HG03521 (cell line): ENCODE results near the gene ALDH8A1.

Experiments used
- ATAC-seq: cut with Tn5 transposase; IDR thresholded peaks from one replicate; pipeline ENCODE4 v1.9.1; 2021; ENCODE audit warnings: mild to moderate bottlenecking, moderate library complexity; ENCODE audit not compliant: unreplicated experiment

The ALDH8A1 gene, protein sequence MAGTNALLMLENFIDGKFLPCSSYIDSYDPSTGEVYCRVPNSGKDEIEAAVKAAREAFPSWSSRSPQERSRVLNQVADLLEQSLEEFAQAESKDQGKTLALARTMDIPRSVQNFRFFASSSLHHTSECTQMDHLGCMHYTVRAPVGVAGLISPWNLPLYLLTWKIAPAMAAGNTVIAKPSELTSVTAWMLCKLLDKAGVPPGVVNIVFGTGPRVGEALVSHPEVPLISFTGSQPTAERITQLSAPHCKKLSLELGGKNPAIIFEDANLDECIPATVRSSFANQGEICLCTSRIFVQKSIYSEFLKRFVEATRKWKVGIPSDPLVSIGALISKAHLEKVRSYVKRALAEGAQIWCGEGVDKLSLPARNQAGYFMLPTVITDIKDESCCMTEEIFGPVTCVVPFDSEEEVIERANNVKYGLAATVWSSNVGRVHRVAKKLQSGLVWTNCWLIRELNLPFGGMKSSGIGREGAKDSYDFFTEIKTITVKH

DNA sequence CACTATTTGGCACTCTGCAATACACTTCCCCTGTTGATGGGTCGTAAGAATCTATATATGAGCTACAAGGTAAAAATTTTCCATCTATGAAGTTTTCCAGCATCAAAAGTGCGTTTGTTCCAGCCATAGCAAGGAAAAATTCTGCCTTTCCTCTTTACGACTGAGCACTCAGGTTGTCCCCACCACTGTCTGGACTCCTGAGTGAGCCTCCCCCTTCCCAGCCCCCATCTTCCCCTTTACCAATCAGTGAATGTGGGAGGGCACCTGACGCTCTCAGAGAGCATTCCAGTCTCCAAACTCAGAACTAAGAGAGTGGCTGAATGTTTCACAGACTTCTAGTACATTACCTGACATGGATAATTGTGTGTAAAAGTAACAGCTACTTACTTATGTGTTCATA is at the start of gene ALDH8A1:
TSS of gene ALDH8A1 (minus strand) at position 175 of the 400 bp plus-strand sequence. CDS start at position 127, 48 bp downstream.
- no peak for ATAC-seq

DNA sequence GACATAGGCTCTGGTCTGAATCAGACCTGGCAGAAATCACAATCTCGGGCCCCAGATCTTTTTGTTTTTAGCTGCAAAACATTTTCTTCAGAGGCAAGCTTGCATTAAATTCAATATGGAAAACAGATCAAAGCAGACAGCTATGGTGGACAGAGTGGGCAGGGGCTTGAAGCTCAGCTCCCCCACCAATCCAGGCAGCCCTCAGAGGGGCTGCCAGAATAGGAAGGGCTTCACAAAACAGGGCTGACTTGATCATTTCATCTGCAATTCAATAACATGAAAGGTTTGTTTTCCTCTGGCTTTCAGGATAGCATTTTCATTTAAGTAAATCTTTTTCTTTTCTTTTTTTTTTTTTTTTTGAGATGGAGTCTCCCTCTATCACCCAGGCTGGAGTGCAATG is 49.2 kb upstream of the ALDH8A1 start:
- ATAC-seq, result no peak

DNA sequence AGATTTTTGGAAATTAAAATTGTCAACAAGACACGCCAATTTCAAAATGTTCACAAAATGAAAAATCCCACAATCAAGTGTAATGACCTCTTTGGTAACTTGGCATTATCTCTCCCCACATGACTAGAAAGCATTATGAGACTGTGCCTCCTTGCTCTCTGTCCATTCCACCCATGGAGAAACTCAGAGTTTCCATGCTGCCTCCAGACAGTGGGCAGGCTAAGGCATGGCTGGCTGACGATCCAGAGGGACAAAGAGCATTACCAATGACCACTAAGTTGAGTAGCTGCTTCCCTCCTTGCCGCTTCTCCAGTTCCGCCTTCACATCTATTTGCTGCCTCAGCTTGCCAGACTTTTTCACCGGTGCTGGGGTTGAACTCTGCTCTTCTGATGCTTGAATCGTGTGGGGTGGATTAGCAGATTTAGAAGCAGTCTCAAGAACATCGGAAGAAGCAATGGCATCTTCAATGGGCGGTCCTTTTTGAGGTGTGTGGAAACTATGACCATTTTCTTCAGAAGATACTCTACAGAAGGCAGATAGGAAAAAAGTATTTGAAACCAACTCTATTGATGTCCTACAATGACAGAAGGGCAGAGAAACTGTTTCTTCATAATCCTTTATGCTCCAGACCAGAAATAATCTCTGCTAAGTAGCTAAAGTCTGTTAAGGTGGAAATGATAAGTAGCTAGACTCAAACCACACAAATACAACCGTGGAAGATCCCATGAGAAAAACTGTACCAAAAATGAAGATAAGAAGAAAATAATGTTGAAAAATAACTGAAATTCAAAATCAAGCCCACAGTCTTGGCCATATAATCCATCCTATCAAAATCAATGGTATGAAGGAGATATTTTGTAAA is 47.5 kb upstream of the ALDH8A1 start:
- no peak for ATAC-seq

DNA sequence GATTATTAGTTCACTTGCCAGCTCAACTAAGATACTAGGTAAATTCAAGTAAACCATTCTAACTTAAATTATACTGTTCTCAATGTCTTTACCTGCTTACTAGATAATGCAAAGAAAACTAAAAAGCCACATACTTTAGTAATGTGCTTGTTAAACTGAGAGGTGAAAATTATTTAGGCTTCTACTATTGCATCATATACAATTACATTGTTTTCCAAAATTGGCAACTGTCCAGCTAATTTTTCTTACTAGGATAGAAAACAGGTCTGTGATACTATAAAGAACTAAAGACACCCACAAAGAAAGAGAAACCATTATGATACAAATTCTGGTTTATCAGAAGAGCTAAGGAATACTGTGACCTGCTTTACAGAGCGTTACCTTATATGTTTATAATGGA is 45.6 kb upstream of the ALDH8A1 start:
- no peak for ATAC-seq

DNA sequence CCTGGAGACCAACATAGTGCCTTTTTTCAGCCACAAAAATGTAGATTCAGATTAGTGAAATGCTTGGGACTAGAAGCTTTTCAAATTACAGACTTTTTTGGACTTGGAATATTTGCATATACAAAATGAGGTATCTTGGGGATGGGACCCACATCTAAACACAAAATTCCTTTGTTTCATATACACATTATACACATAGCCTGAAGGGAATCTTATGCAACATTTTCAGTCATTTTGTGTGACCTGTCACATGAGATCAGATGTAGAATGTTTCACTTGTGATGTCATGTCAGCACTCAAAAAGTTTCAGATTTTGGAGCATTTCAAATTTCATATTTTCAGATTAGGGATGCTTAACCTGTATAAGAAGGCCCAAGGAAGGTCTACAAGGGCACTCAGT is 44.5 kb upstream of the ALDH8A1 start:
- ATAC-seq, result no peak

DNA sequence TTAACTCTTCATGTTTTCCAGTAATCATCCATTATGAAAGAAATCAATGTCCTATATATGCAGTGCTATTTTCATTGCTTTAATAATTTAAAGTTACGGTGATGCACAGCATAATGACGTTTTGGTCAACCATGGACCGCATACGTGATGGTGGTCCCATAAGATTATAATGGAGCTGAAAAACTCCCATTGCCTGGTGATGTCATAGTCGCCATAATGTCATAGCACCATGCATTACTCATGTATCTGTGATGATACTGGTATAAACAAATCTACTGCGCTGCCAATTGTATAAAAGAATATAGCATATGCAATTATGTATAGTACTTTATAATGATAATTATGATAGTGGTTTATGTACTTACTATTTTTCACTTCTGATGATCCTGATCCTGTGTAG is 42.3 kb upstream of the ALDH8A1 start:
- no peak for ATAC-seq

DNA sequence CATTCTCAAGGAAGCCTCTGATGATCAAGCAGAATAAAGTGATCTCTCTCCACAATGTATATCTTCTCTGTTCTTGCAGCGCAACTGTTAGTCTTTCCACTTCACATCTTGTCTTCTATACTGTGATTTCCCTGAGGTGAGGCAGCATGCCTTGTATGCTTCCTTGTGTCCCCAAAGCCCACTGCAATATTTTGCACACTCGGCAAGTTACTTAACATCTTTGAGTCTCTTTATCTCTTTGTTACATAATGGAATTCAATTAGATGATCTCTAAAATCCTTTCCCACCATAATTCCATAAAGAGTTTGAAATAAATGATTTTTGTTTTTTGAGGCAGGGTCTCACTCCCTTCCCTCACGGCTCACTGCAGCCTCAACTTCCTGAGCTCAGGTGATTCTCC is 40.4 kb upstream of the ALDH8A1 start:
- no peak for ATAC-seq

DNA sequence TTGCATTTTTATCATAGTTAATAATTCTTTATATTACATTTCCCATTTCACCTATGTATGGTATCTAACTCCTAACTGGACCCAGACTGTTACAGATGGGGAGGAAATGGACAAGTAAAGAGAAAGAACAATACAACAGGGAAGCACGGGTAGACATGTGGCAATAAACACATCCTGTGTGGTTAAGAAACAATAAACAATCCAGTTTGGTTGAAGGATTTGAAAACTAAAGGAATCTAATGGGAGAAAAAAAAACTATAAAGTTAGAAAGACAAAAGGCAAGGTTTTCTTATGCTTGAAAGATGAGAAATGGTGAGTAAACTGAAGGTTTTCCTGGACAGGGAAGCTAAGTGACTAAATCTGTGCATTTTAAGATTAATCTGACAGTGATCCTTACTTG is 34.9 kb upstream of the ALDH8A1 start:
- ATAC-seq, result no peak

DNA sequence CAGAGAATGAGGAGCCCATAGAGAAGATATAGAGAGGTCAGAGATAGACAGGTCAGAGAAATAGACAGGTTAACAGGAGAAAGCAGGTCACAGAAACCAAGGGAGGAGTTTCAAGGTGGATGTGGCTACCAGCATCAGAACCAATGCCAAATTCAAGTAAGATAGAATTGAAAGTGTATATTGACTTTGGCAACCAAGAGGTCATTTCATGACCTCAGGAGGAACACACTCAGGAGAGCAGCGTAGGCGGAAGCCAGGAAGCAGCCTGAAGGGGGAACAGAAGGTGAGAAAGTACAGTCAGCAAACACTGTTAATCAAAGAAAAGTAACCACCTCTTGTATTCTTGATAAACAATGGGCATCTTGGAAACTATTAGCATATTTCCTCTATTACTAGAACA is 33.9 kb upstream of the ALDH8A1 start:
- ATAC-seq, result no peak

DNA sequence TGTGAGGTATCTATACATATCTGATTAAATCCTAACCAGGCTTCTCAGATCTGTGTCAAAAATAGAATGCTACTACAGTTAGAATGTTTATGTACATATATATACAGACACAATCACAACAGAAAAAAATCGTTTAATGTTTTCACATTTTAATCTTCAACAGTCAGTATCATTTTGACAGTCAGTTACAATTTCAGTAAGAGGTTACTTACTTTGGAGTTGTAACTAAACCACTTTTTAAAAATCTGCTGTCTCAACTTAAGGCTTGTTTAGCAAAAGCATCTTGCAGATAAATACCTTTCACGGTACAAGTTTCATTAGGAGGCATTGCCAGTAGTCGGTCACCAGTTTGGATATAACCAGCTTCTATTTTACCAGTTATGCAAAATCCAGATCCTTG is 32.3 kb upstream of the ALDH8A1 start:
- ATAC-seq, result no peak

DNA sequence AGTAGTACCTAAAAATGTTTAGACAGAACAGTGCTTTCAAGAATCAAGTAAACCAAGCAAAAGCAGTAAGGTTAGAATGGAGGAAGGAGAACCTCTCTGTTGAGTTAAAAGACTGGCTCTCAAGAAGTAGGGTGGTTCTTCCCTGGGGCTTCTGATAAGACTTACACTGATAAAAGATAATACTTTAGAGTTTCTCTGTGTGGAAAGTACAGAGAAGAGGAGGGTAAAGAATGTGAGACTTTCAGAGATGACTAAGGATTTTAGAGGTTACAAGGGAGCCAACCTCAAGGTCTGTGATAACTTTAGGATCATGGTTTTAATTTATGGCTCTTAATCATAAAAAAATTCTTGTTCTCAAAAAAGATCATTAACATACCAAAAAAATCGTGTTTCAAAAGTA is 30.9 kb upstream of the ALDH8A1 start:
- no peak for ATAC-seq

DNA sequence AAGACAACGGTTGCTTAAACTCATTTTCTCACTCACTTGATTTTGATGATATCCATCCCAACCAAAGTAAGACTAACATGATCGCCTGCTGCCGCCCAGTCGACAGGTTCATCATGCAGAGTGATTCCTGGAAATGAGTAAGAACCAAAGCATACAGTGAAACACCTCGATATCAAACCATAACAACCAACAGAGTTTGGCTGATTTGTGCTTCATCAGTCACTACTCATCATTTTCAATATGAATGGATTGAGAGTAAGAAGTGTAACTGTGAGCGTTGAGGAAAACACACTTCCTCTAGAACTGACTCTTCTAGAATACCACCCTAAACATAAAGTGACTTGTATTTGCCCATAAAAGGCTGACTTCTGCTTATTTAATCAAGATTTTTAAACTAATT is 29.2 kb upstream of the ALDH8A1 start:
- ATAC-seq, result peak; percentile 73

DNA sequence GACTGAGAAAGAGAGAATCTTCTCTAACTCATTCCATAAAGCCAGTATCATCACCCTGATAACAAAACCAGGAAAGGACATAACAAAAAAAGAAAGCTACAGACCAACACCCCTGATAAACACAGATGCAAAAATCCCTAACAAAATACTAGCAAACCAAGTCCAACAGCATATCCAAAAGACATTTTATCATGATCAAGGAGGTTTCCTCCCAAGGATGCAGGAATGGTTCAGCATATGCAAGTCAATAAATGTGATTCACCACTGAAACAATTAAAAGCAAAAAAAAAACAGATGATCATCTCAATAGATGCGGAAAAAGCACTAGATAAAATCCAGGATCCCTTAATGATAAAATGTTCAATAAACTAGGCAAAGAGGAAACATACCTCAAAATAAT is 24.5 kb upstream of the ALDH8A1 start:
- ATAC-seq, result no peak

DNA sequence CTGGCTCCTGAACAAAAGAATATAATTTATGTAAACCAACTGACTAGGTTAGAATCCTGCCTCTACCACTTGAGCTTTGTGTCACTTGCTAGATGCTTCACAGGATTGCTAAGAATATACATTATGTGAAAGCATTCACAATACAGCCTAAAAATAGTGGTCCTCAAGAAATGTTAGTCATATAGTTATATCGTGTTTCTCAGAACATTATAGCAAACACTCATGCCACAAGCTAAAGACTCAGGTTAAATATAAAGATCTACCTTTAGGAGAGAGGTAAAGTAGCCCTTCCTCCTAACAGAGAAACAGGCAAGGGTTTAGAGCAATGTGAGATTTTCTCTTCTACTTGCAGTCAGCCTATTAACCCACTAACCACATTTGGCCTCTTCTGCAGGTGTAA is 17.8 kb upstream of the ALDH8A1 start:
- ATAC-seq, result no peak

DNA sequence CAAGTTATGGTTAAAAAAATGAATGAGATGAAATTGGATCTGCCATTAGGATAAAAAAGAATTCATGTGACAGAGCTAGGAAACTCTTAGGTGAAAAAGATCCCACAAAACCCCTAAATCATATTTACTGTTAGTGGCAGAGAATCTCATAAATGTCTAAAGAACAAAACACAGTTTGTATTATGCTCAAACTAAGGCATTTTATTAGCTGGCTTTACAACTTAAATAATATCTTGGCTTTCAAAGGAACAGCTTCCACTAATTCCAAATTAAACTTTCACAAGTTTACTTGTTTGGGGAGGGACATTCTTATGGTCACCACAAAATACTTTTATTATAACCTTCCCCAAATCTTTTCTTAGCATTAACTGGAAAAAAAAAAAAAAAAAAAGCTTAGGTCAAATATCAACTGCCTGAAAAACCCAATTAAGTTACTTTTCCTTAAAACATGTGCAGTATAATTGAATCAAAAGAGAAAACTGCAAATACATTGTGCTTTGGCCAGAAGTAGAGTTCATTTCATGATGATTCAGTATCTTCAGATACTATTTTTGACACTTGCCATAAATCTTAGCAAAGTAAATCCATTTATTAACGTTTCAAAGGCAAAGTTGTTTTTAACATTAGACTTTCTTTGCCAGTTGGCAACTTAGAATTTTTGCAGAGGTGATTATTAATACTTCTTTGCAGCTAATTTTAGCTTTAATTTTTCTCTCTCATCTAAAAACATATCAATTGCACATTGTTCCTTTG is 14.7 kb upstream of the ALDH8A1 start:
- no peak for ATAC-seq

DNA sequence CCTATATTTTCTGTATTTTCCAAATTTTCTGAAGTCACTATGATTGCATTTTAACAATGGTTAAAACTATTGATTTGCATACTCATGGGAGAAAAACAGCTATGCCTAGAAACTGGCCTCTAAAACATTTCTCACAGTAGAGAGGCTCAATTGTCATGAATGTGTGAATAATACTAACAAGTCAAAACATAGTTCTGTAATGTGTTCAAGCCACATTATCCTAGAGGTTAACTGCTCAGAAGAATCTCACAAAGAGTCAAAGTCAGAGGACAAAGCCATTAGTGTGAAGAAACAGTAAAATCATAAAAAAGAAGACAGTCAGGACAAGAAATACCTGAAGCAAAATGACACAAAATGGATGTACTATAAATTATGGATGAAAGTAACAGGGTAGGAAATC is 12.5 kb upstream of the ALDH8A1 start:
- ATAC-seq, result no peak

DNA sequence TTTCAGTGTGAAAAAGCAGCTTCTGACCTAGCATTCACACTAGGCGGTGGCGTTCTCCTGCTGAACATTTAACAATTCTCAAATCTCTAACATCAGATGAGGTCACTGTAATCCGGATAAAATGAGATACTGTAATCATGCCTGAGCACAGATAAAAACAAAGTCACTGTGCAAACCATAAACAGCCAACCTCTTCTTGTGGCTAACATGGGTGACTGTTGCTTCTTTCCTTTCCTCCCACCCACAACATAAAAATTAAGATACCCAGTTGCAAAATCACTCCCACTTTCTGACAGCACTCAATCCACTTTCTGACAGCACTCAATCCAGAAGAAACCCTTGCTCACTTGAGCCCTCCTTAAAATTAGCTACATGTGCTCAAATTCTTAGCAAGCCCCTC is 11.5 kb upstream of the ALDH8A1 start:
- ATAC-seq, result no peak

DNA sequence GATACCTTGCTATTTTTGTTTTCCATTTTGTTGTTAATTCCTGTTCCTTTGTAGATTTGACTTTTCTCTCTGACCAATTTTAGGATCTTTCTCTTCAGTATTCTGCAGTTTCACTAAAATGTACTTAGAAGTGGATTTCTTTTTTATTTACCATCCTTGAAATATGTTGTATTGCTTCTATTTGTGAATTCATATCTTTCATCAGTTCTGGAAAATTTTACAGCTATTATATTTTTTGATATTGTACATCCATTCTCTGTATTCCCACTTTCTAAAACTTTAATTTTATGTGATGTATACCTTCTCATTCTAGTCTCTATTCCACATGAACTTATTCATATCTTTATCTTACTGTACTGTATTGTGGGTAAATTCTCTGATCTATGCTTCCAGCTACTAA is 9.7 kb upstream of the ALDH8A1 start:
- ATAC-seq, result no peak

DNA sequence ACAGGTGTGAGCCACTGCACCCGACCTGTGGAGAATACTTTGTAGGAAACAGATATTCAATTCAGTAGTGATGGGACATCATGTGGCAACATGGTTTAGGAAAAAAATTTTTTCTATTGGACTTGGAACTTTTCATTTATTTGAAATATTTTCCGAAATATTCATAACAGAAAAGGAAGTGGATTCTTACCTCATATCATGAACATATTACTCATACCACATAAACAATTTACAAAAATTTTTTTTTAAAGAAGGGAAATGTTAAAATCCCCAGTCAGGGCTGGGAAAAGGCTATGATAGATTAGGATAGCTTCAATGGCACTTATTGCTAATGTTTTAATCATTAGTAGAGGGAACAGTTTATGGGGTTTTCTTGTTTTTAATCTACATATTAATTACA is 6.8 kb upstream of the ALDH8A1 start:
- ATAC-seq, result no peak

DNA sequence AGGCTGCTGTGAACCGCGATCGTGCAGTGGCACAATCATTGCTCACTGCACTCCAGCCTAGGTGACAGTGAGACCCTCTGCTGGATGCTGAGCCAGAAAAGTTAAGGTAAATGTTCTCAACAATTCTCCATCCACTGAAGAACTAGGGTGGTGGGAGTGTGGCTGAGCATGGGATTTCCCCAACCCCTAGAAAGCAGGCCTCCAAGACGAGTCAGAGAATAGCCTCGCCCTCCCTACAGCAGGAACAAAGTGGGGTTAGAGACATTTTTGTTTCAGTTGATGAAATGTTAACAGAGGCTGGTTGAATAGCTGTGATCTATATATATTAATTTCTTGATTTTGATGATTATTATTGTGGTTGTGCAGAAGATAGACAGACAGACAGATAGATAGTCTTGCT is 6.1 kb upstream of the ALDH8A1 start:
- no peak for ATAC-seq

DNA sequence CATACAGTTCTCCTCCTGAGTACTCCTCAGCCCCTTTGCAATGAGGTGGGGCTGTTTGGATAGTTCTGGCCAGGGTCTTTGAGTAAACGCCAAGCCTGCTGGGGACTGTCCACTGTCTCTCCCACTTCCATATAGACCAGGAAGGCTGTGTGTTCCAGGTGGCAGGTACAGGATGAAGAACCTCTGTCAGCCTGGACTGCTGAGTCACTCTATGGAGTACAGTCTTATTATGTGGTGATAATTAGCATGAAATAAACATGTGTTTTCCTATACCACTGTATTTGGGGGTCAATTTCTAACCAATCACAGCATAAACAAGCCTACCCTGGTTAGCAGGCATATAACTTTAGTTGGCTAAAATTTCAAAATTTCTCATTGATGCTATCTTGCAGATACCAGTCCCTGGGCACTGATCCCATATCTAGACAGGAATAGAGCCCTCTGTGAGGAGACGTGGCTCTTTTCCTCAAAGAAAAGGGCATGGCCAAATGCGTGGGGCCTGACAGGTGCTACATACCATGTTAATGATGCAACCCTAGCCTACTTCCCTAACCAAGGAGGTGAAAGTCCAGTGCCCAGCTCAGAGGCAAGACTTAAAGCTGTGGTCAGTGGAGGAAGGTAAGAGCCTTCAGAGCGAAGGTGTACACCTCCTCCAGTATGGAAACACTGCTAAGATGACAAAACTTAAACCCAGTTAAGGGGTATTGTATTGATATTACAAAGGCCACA is 4.5 kb upstream of the ALDH8A1 start:
- no peak for ATAC-seq
